ENCODE measurements around the gene SFMBT2. TPM values are rescaled to one million over a fixed set of nuclear protein-coding genes. Genes with fewer than 3 reads are reported as not detected.

SFMBT2 gene
- total RNA-seq, 6 experiments from 2014 or later: 0.03 to 0.12 (median 0.06) TPM

DNA sequence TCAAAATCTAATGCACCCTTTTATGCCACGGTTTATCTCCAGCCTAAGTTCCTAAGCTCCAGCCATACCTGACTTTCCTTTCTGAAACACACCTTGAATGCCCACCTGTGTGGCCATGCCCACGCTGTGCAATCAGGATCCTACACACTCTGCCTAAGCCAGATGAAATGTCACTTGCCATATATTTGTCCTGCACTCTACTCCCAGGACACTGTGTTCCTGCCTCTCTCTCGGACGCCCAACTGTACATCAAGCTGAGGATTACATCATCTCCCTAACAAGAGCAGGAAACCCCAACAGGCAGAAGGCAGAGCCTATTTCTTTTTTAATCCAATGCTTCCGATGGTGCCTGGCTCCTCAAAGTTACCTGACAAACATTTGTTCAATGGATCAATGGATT, 214.6 kb downstream of the SFMBT2 start:
- TF ChIP-seq, protein P1, sequence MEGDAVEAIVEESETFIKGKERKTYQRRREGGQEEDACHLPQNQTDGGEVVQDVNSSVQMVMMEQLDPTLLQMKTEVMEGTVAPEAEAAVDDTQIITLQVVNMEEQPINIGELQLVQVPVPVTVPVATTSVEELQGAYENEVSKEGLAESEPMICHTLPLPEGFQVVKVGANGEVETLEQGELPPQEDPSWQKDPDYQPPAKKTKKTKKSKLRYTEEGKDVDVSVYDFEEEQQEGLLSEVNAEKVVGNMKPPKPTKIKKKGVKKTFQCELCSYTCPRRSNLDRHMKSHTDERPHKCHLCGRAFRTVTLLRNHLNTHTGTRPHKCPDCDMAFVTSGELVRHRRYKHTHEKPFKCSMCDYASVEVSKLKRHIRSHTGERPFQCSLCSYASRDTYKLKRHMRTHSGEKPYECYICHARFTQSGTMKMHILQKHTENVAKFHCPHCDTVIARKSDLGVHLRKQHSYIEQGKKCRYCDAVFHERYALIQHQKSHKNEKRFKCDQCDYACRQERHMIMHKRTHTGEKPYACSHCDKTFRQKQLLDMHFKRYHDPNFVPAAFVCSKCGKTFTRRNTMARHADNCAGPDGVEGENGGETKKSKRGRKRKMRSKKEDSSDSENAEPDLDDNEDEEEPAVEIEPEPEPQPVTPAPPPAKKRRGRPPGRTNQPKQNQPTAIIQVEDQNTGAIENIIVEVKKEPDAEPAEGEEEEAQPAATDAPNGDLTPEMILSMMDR (IDR thresholded peaks at IDR 0.05): no peak
- Mint-ChIP-seq H3K27me3 (ENCODE audit: insufficient read depth) (peaks cover 6% of the 10 kb centered on the region), H3K9me3 (peaks cover 72% of the 10 kb centered on the region), H3K27ac (no peak overlapping the region), H3K36me3 (ENCODE audit: low read depth) (peaks cover 9% of the 10 kb centered on the region), H3K4me3 (no peak overlapping the region), H3K4me1 (ENCODE audit: low read depth) (no peaks in the 10 kb centered on the region)
- DNase-seq: no peak

DNA sequence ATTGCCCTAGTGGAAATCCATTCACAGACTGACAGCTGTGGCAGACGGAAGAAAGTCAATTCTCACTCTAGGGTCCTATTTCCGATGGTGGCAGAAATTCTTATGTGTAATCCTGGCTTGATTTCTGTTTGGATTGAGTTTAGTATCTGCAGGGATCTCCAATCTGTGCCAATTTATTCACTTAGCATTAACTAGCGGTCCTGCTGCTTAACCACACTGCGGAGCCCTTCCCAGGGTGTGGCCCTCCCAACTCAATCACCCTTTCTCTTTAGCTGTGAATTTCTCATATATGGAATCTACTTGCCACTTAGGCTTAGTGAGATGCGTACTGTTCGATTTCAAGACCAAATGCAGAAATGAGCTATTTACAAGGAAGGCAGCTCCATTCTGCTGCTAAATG, 215.7 kb downstream of the SFMBT2 start:
- Mint-ChIP-seq H3K27me3 (ENCODE audit: insufficient read depth) (peaks cover 7% of the 10 kb centered on the region; the same call in 1 of the 2 replicates), H3K27ac (no peak overlapping the region), H3K4me3 (no peak overlapping the region)

DNA sequence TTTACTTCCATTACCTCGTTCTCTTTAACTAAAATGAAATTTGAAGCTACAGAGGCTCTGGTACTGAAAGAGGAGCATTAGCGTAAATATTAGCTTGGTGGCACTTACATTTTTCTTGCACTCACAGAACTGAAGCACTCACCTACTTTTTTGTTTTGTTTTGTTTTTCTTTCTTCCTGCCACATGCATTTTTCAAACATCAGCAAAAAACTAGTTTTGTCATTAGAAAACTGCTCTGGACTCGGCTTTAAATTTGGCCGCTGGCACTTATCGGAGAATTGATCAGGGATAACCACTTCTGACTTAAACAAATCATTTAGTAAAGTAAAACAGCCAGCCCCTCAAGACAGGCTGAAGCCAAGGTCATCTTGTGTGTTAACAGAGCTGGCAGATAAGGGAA, 216.3 kb downstream of the SFMBT2 start:
- Mint-ChIP-seq H3K4me3 (no peak overlapping the region), H3K9me3 (peaks cover 62% of the 10 kb centered on the region), H3K36me3 (ENCODE audit: low read depth) (peaks cover 9% of the 10 kb centered on the region), H3K27me3 (ENCODE audit: insufficient read depth) (peaks cover 7% of the 10 kb centered on the region; the same call in 1 of the 2 replicates), H3K27ac (no peak overlapping the region), H3K4me1 (ENCODE audit: low read depth) (no peaks in the 10 kb centered on the region)
- TF ChIP-seq, protein P1 (IDR thresholded peaks at IDR 0.05): no peak
- DNase-seq: no peak

More for the DNA sequence above, 215.7 kb downstream of the SFMBT2 start:
- DNase-seq: no peak
- peaks cover 66% of the 10 kb centered on the region for H3K9me3 Mint-ChIP-seq
- TF ChIP-seq, protein P1 (IDR thresholded peaks at IDR 0.05): no peak
- no peaks in the 10 kb centered on the region for H3K4me1 Mint-ChIP-seq (ENCODE audit: low read depth)
- H3K36me3 Mint-ChIP-seq (ENCODE audit: low read depth): peaks cover 9% of the 10 kb centered on the region

DNA sequence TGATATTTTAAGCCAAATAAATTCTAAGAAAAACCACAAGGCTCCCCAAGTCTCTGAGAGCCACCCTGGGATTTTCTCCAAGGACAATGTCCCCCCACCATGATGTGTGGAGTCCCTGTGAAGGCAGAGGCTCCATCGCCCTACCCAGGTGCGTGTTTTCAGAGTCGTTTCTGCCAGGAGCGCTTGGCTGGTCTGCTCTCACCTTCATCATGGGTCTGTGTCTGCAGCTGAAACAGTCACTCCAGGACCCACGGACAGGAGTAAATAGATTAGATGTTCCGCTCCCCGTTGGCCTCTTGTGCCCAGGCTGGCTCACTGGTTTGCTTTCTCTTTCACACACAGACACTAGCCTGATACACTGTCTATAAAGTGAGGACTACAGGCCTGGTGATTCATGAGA, 217.5 kb downstream of the SFMBT2 start:
- H3K4me1 Mint-ChIP-seq (ENCODE audit: low read depth): no peaks in the 10 kb centered on the region
- H3K4me3 Mint-ChIP-seq: no peak overlapping the region
- peaks cover 7% of the 10 kb centered on the region; the same call in 1 of the 2 replicates for H3K27me3 Mint-ChIP-seq (ENCODE audit: insufficient read depth)
- H3K9me3 Mint-ChIP-seq: peaks cover 59% of the 10 kb centered on the region
- no peak overlapping the region for H3K27ac Mint-ChIP-seq
- TF ChIP-seq, protein P1 (IDR thresholded peaks at IDR 0.05): no peak
- DNase-seq: no peak
- peaks cover 9% of the 10 kb centered on the region for H3K36me3 Mint-ChIP-seq (ENCODE audit: low read depth)

DNA sequence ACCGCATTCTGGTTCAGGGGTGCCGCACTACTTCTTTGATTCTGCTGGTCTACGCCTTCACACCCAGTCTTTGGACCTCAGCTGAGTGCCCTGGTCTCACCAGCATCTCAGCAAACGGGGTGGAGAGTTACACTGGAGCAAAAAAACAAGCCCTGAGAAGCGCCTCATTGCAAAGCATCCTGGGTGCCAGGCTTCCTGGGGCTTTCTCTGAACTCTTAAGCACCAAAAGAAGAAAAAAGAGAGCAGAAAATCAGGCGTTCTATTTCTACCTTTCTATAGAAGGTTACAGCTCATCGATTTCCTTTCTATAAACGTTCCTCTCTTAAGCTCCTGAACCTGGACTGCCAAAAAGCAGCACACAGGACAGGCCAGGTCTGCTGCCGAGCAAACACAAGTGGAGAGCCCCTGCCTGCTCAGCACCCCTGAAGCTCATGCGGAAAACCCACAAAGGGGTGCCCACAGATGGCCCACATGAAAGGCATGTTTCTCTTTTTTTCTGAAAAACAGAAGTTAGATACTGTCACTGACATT, 217.9 kb downstream of the SFMBT2 start:
- no peak for DNase-seq
- Mint-ChIP-seq H3K9me3 (peaks cover 55% of the 10 kb centered on the region), H3K4me1 (ENCODE audit: low read depth) (no peaks in the 10 kb centered on the region), H3K27me3 (ENCODE audit: insufficient read depth) (peaks cover 7% of the 10 kb centered on the region; the same call in 1 of the 2 replicates), H3K4me3 (no peak overlapping the region), H3K36me3 (ENCODE audit: low read depth) (peaks cover 9% of the 10 kb centered on the region), H3K27ac (no peak overlapping the region)
- TF ChIP-seq, protein P1 (IDR thresholded peaks at IDR 0.05): no peak

Measured in HFFc6 (cell line).